Activated CD8-positive, alpha-beta T cell treated with anti-CD3 and anti-CD28 coated beads, Interleukin-2, amount 10 ng/mL, durations not matched to agents 7 days and 5 days (primary cell): ENCODE measurements around the gene PRKAR1A. TPM values are rescaled to one million over a fixed set of nuclear protein-coding genes. Genes with fewer than 3 reads are reported as not detected.

Experiments
- ATAC-seq: fragments of 150-1000 bp; cut with Tn5 transposase; one replicate; pipeline ENCODE4 v1.10.0; 2021; ENCODE audit warnings: moderate library complexity
- CTCF ChIA-PET: fragments of 350-600 bp; sonication (Branson Sonifier 250); formaldehyde crosslinking; loops from one replicate; lab custom pipeline; 2021; ENCODE audit warnings: antibody characterized with exemption; lab: Charles Lee
- POLR2A ChIA-PET: fragments of 350-600 bp; sonication (Branson Sonifier 250); formaldehyde crosslinking; loops from one replicate; lab custom pipeline; 2021; ENCODE audit warnings: antibody characterized with exemption; lab: Charles Lee
- DNase-seq: peaks from one replicate; pipeline ENCODE4 v3.0.0-alpha.2; 2020
- H3K27ac Mint-ChIP-seq: one replicate; pipeline ENCODE4 v1.8.0; 2021; ENCODE audit warnings: mild to moderate bottlenecking, mixed read lengths
- H3K27me3 Mint-ChIP-seq: one replicate; pipeline ENCODE4 v1.8.0; 2021; ENCODE audit warnings: low read depth, mixed read lengths
- H3K36me3 Mint-ChIP-seq: one replicate; pipeline ENCODE4 v1.8.0; 2021; ENCODE audit warnings: low read depth, mixed read lengths
- H3K4me1 Mint-ChIP-seq: one replicate; pipeline ENCODE4 v1.8.0; 2021; ENCODE audit warnings: low read depth, mixed read lengths
- H3K4me3 Mint-ChIP-seq: one replicate; pipeline ENCODE4 v1.8.0; 2021; ENCODE audit warnings: mild to moderate bottlenecking, mixed read lengths
- H3K9me3 Mint-ChIP-seq: one replicate; pipeline ENCODE4 v1.8.0; 2022; ENCODE audit warnings: mixed read lengths; ENCODE audit not compliant: insufficient read depth
- total RNA-seq, 2 experiments: library from RNA; stranded (reverse); gene quantifications; one replicate each; pipeline ENCODE4 v1.2.3, GENCODE V29; 2021

Gene PRKAR1A
- total RNA-seq, 2 experiments from 2014 or later, result 210 to 221 TPM

GRCh38 chr17:68544111-68544915, 32.1 kb downstream of the PRKAR1A start:
- Mint-ChIP-seq H3K27ac (no peak overlapping the region), H3K36me3 (peaks cover 2% of the 10 kb centered on the region), H3K4me3 (no peak overlapping the region), H3K4me1 (no peaks in the 10 kb centered on the region), H3K9me3 (no peaks in the 10 kb centered on the region), H3K27me3 (no peaks in the 10 kb centered on the region)
- ATAC-seq, result no peak
- POLR2A ChIA-PET, result no interaction called here
- no peak for DNase-seq
- CTCF ChIA-PET, result no interaction called here

GRCh38 chr17:68556551-68556950, 44.3 kb downstream of the PRKAR1A start:
- Mint-ChIP-seq H3K27me3 (no peaks in the 10 kb centered on the region), H3K9me3 (no peaks in the 10 kb centered on the region), H3K4me1 (peaks cover 5% of the 10 kb centered on the region), H3K4me3 (no peak overlapping the region), H3K36me3 (no peaks in the 10 kb centered on the region), H3K27ac (no peak overlapping the region)
- ChIA-PET CTCF (no interaction called here), POLR2A (no interaction called here)
- DNase-seq (no peak), ATAC-seq (no peak)

- CTCF ChIA-PET, result no interaction called here
- Mint-ChIP-seq H3K36me3 (no peaks in the 10 kb centered on the region), H3K4me1 (peaks cover 5% of the 10 kb centered on the region), H3K27me3 (no peaks in the 10 kb centered on the region), H3K27ac (no peak overlapping the region), H3K4me3 (no peak overlapping the region), H3K9me3 (no peaks in the 10 kb centered on the region)
- POLR2A ChIA-PET, result no interaction called here
- DNase-seq (no peak), ATAC-seq (no peak)
These were observed 47.1 kb downstream of the PRKAR1A start for GRCh38 chr17:68559316-68559715.

GRCh38 chr17:68560966-68561720, 48.9 kb downstream of the PRKAR1A start:
- H3K36me3 Mint-ChIP-seq, result no peaks in the 10 kb centered on the region
- no peak overlapping the region for H3K27ac Mint-ChIP-seq
- peaks cover 5% of the 10 kb centered on the region for H3K4me1 Mint-ChIP-seq
- ATAC-seq (no peak), DNase-seq (no peak)
- no peak overlapping the region for H3K4me3 Mint-ChIP-seq
- POLR2A ChIA-PET, result no interaction called here
- peaks cover 7% of the 10 kb centered on the region for H3K27me3 Mint-ChIP-seq
- CTCF ChIA-PET, result no interaction called here
- H3K9me3 Mint-ChIP-seq, result no peaks in the 10 kb centered on the region

- Mint-ChIP-seq H3K27me3 (peaks cover 13% of the 10 kb centered on the region), H3K27ac (no peak overlapping the region), H3K36me3 (no peaks in the 10 kb centered on the region), H3K4me3 (no peak overlapping the region), H3K9me3 (no peaks in the 10 kb centered on the region), H3K4me1 (peaks cover 5% of the 10 kb centered on the region)
- DNase-seq (no peak), ATAC-seq (no peak)
- POLR2A ChIA-PET, result no interaction called here
- CTCF ChIA-PET, result no interaction called here
These were observed 50.5 kb downstream of the PRKAR1A start for GRCh38 chr17:68562736-68563135.

GRCh38 chr17:68564415-68565111, 52.3 kb downstream of the PRKAR1A start:
- no peaks in the 10 kb centered on the region for H3K9me3 Mint-ChIP-seq
- ChIA-PET POLR2A (no interaction called here), CTCF (no interaction called here)
- H3K36me3 Mint-ChIP-seq, result no peaks in the 10 kb centered on the region
- ATAC-seq (no peak), DNase-seq (no peak)
- H3K27ac Mint-ChIP-seq, result no peak overlapping the region
- H3K27me3 Mint-ChIP-seq, result peaks cover 16% of the 10 kb centered on the region
- no peak overlapping the region for H3K4me3 Mint-ChIP-seq
- peaks cover 5% of the 10 kb centered on the region for H3K4me1 Mint-ChIP-seq

GRCh38 chr17:68565661-68566441, 53.6 kb downstream of the PRKAR1A start:
- ChIA-PET CTCF (no interaction called here), POLR2A (no interaction called here)
- H3K9me3 Mint-ChIP-seq, result no peaks in the 10 kb centered on the region
- no peak overlapping the region for H3K4me3 Mint-ChIP-seq
- peaks cover 16% of the 10 kb centered on the region for H3K27me3 Mint-ChIP-seq
- H3K27ac Mint-ChIP-seq, result no peak overlapping the region
- H3K36me3 Mint-ChIP-seq, result no peaks in the 10 kb centered on the region
- DNase-seq, result no peak
- peaks cover 5% of the 10 kb centered on the region for H3K4me1 Mint-ChIP-seq
- ATAC-seq, result no peak

GRCh38 chr17:68566442-68566738, 54.2 kb downstream of the PRKAR1A start:
- H3K27me3 Mint-ChIP-seq, result peaks cover 16% of the 10 kb centered on the region
- ATAC-seq (no peak), DNase-seq (no peak)
- no peaks in the 10 kb centered on the region for H3K9me3 Mint-ChIP-seq
- ChIA-PET CTCF (no interaction called here), POLR2A (no interaction called here)
- H3K27ac Mint-ChIP-seq, result no peak overlapping the region
- no peaks in the 10 kb centered on the region for H3K36me3 Mint-ChIP-seq
- H3K4me3 Mint-ChIP-seq, result no peak overlapping the region
- H3K4me1 Mint-ChIP-seq, result no peaks in the 10 kb centered on the region

- DNase-seq (no peak), ATAC-seq (no peak)
- Mint-ChIP-seq H3K27me3 (peaks cover 16% of the 10 kb centered on the region), H3K27ac (no peak overlapping the region), H3K4me3 (no peak overlapping the region), H3K9me3 (no peaks in the 10 kb centered on the region), H3K36me3 (no peaks in the 10 kb centered on the region), H3K4me1 (no peaks in the 10 kb centered on the region)
- ChIA-PET CTCF (no interaction called here), POLR2A (no interaction called here)
These were observed 54.8 kb downstream of the PRKAR1A start for GRCh38 chr17:68567035-68567434.

GRCh38 chr17:68567581-68567980, 55.4 kb downstream of the PRKAR1A start:
- ChIA-PET CTCF (no interaction called here), POLR2A (no interaction called here)
- Mint-ChIP-seq H3K9me3 (no peaks in the 10 kb centered on the region), H3K36me3 (no peaks in the 10 kb centered on the region), H3K27me3 (peaks cover 16% of the 10 kb centered on the region), H3K4me1 (no peaks in the 10 kb centered on the region), H3K4me3 (no peak overlapping the region), H3K27ac (no peak overlapping the region)
- DNase-seq (no peak), ATAC-seq (no peak)

- Mint-ChIP-seq H3K4me3 (no peak overlapping the region), H3K9me3 (no peaks in the 10 kb centered on the region), H3K27ac (no peak overlapping the region), H3K27me3 (peaks cover 16% of the 10 kb centered on the region), H3K36me3 (no peaks in the 10 kb centered on the region), H3K4me1 (no peaks in the 10 kb centered on the region)
- ATAC-seq (no peak), DNase-seq (no peak)
- ChIA-PET CTCF (no interaction called here), POLR2A (no interaction called here)
These were observed 56.4 kb downstream of the PRKAR1A start for GRCh38 chr17:68568581-68568980.
